Liver (tissue), 3 donors: ENCODE results near the gene PJA1.

Experiments
- CTCF ChIP-seq: fragments of 150-350 bp; IDR thresholded peaks from 2 replicates; pipeline ENCODE4 v1.5.1; 2017; ENCODE audit warnings: improper control_type of control experiment, low read depth, low read length; ENCODE audit not compliant: missing input control
- RAD21 ChIP-seq, 2 donors: IDR thresholded peaks; 2 replicates each; pipeline ENCODE4 v1.6.1; 2016; ENCODE audit warnings: antibody characterized with exemption in 2 of 2, mild to moderate bottlenecking in 2 of 2
- SP1 ChIP-seq: IDR thresholded peaks from 2 replicates; pipeline ENCODE4 v1.6.1; 2018; ENCODE audit warnings: antibody characterized with exemption, mild to moderate bottlenecking
- TAF1 ChIP-seq: conservative IDR thresholded peaks from 2 replicates; pipeline ENCODE4 v1.6.1; 2016; ENCODE audit warnings: antibody characterized with exemption, mild to moderate bottlenecking
- YY1 ChIP-seq: IDR thresholded peaks from 2 replicates; pipeline ENCODE4 v1.6.1; 2016; ENCODE audit warnings: antibody characterized with exemption, mild to moderate bottlenecking
- donor health status: healthy.
- donor health status: healthy.

- no peak for TF ChIP-seq RAD21 (IDR thresholded peaks at IDR 0.05)
- TF ChIP-seq CTCF = no peak
- TF ChIP-seq SP1 = no peak
- no peak for TF ChIP-seq YY1
- TF ChIP-seq TAF1 = no peak
These were observed 44.8 kb downstream of the PJA1 start for GRCh38 chrX:69120476-69120875.
